ENCODE data around the gene GPLD1. TPM values are rescaled to one million over a fixed set of nuclear protein-coding genes. Genes with fewer than 3 reads are reported as not detected.
A peak's percentile ranks its signal among the peaks of the same experiment; 100 is the strongest.

The GPLD1 gene
- total RNA-seq, 1 donor from 2014 or later = 2.3 TPM

GRCh38 chr6:24497254-24497970, 8.0 kb upstream of the GPLD1 start:
- DNase-seq (ENCODE audit: low spot score) = no peak

DNA sequence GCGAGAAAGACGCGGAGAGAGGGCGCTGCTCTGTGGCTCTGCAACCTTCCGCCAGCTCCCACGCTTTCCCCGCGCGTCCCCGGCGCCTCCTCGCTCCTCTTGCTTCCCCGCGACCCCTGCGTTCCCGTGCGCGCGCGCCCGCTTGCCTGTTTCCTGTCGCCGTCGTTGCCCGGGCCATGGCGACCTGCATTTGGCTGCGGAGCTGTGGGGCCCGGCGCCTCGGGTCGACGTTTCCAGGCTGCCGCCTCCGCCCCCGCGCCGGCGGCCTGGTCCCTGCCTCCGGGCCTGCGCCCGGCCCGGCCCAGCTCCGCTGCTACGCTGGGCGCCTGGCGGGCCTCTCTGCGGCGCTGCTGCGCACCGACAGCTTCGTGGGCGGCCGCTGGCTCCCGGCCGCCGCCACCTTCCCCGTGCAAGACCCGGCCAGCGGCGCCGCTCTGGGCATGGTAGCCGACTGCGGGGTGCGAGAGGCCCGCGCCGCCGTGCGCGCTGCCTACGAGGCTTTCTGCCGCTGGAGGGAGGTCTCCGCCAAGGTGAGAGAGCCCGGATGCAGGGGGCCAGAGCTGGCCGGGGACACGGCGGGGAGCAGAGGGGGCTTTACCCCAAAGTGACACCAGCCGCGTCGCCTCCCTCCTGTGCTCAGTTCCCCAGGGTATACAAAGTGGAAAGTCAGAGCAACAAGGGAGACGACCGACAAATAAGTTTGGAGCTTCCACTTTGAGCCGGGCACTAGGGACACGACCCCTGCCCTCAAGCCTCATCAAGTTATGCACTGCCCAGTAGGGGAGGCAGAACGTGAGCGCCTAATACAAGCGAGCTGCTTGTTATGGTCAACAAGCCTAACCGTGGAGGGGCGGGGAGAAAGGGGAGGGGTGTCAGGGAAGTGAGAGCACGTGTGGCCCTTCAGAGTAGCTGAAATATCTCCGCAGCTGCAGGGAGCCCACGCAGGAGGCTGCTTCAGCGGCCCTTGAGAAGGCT, 5.7 kb upstream of the GPLD1 start, which contains the start of gene ALDH5A1:
ALDH5A1 (plus strand) TSS at position 149 of the 975 bp plus-strand sequence; CDS start at position 177, 28 bp downstream.
- peak; percentile 62 for DNase-seq (ENCODE audit: low spot score)

- DNase-seq (ENCODE audit: low spot score) = no peak
Measured at GRCh38 chr6:24493945-24494820, 4.8 kb upstream of the GPLD1 start.

- DNase-seq (ENCODE audit: low spot score) = no peak
Measured at GRCh38 chr6:24492475-24492874, 3.1 kb upstream of the GPLD1 start.

- DNase-seq (ENCODE audit: low spot score) = no peak
Measured at GRCh38 chr6:24490948-24491347, 1.6 kb upstream of the GPLD1 start.

- DNase-seq (ENCODE audit: low spot score) = no peak
Measured at GRCh38 chr6:24489881-24490280, 503 bp upstream of the GPLD1 start.

GRCh38 chr6:24486065-24486464, 3.3 kb downstream of the GPLD1 start:
- DNase-seq (ENCODE audit: low spot score) = no peak

GRCh38 chr6:24484657-24485323, 4.6 kb downstream of the GPLD1 start:
- DNase-seq (ENCODE audit: low spot score) = no peak

GRCh38 chr6:24481449-24481848, 7.9 kb downstream of the GPLD1 start:
- DNase-seq (ENCODE audit: low spot score) = no peak

DNA sequence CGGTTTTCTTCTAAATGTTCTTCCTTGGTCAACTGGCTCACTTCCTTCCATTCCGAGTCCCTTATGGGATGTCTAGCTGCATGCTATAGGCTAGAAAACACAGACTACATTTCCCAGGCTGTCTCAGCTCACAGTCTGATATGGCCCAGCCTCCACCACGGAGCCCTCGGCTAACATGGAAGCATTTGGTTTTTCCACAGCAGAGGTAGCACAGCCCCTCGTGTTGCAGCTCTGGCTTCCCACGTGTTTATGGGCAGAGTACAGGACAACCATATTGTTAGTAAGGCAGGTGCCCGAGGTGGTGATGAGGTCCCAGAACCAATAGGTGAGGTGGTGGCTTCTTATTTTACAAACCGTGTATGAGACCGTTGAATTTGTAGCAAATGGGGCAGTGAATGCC, 8.7 kb downstream of the GPLD1 start:
- no peak for DNase-seq (ENCODE audit: low spot score)

DNA sequence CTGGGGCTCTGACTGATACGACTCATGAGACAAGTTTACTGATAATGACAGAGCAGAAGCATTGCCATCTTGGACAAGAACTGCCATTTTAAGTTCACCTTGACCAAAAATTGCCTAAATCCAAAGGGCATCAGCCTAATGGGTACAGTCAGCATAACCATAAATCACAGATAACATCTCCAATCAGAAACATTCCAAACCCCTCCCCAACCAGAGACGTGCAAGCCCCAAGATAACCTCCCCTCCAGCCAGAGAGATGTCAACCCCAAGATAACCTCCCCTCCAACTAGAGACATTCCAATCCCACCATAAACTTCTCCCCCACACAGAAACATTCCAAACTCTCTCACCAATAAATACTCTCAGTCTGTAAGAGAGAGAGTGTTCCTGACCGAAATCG, 10.5 kb downstream of the GPLD1 start:
- no peak for DNase-seq (ENCODE audit: low spot score)

DNA sequence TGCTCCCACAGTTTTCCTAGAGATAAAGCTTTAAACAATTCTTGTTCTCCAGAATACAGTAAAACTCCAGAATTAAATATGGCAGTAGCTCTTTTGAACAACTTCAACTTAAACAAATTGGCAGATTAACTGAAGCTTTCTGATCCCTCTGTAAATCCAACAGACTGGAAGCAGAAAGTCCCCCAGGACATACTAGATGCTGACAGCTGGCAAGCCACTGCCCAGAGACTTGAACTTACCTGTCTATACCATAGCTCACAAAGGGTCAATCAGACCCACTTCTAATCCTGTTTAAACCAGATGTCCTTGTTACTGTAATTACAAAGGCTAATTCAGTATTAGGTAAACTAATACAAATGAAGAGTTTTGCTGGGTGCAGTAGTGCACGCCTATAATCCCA, 12.3 kb downstream of the GPLD1 start:
- no peak for DNase-seq (ENCODE audit: low spot score)

GRCh38 chr6:24476631-24477030, 12.7 kb downstream of the GPLD1 start:
- DNase-seq (ENCODE audit: low spot score) = no peak

DNA sequence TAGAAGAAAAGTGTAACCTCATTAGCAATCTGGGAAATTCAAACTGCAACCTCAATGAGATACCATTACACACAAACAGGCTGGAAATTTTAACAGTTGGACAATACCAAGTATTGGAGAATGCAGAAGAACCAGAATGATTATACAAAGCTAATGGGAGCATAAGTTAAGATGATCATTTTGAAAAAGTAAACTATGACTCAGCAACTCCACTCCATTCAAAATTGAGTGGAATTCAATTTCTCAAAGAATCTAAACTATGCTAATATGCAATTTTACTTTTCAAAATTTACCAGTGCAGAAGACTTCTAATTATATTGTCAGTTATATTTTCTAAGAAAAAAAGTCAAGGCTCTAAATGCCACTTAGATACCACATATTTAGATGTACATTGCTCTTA, 17.2 kb downstream of the GPLD1 start:
- no peak for DNase-seq (ENCODE audit: low spot score)

DNA sequence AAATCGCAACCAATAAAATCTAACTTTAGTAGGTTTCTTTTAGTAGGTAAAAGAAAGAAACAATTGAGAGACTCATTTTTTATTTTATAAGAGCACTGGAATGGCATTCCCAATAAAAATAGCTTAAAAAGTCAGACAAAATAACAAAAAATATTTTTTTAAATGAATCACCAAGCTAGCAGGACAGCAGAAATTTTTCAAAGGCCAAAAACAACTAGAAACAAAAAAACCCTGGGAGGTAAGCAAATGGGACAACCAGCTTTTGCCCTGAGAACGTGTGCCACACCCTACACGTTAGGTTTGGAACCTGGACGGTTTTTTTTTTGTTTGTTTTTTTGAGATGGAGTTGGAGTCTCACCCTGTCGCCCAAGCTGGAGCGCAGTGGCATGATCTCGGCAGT, 19.6 kb downstream of the GPLD1 start:
- DNase-seq (ENCODE audit: low spot score) = no peak

DNA sequence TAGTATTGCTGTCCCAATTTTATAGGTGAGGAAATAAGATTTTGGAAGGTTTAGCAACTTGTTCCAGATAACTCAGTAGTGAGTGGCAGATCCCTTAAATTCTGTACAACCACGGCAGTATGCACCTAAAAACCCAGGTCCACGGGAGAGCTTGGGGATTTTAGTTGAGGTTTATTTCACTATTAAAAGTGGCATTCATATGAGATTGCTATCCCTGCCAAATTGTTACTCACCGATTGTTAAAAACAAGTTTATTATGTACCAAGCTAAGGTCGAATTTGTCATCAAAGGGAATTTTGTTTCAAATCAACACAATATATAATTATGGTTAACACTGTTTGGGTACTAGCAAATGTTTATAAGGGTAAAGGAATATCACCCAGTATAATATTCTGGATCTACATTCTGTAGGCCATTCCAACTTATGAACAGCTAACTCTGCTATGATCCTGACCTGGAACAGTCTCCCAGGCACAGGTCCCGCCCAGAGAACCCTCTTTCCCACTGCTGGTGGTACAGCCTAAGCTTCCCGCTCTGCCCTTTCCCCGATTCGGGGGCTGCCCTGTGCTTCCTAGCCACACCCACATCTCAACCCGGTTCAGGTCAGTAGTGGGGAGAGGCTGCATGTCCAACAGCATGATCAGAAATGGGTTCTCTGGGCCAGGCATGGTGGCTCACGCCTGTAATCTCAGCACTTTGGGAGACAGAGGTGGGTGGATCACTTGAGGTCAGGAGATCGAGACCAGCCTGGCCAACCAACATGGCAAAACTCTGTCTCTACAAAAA, 24.9 kb downstream of the GPLD1 start:
- no peak for DNase-seq (ENCODE audit: low spot score)

GRCh38 chr6:24460966-24461365, 28.4 kb downstream of the GPLD1 start:
- no peak for DNase-seq (ENCODE audit: low spot score)

DNA sequence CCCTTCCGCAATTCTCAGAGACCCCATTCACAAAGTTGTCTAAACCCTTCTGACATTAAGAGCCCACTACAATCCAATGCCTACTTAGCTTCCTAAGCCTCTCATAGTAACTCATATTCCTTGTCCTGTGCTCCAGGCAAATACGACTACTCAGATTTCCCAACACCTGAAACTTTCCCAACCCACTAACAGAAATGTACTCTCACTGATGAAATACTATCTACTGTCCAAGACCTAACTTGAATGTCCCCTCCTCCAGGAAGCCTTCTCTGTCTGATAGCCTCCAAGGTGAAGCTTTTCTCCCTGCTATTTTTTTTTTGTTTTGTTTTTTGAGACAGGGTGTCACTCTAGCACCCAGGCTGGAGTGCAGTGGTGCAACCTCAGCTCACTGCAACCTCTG, 30.4 kb downstream of the GPLD1 start:
- no peak for DNase-seq (ENCODE audit: low spot score)

DNA sequence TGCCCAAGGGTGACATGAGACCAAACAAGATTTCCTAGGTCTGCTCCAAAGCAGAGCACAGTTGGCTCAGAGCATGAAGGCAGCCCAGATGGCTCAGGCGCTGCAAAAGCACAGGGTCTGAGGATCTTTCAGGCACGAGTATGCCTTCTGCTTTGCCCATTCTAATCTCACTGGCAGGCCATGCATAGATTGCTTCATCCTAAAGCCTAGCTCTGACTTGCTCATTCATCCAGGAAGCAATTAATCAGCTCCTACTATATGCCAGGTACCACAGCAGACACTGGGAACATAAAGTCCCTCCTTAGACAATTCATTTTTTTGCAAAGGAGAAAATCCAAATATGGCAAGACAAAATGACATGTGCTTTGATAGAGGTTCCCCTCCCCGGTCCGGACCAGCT, 31.2 kb downstream of the GPLD1 start:
- no peak for DNase-seq (ENCODE audit: low spot score)

DNA sequence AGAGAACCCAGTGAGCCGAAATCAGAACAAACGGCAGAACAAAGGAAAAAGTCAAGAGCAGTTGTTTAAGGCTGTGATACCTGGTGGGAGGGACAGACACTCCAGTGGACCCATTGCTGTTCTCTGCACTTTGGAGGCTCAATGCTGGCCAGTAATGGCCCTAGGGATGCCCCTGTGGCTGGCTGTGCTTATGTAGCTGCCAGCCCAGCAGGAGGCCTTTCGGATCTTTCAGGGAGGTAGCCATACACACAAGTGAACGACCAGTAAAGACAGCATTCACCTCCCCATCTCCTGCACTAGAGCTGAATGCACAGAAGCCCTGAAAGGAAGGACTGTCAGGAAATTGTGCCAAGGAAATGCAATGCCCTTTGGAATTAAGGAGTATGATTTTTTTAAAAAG, 34.3 kb downstream of the GPLD1 start:
- no peak for DNase-seq (ENCODE audit: low spot score)

DNA sequence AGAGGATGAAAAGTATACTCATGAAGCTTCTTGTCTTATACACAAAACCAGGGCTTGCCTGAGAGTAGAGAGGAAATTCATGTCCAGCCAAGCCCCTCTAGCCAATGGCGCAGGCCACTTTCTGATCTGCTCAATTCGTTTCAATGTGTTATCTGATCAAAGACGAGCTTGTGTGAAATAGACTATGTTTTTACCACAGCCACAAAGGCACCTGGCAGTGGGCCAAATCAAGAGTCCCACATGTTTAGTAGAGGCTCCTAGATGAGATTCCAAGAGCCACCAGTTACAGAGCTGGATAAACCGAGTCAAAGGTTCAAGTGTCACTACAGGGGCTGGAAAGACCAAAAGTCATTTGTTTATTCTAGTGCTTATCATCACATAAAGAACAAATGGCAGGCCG, 34.9 kb downstream of the GPLD1 start:
- no peak for DNase-seq (ENCODE audit: low spot score)

All from mucosa of gallbladder (tissue), 1 donor.